Left renal pelvis (tissue), 4 donors: ENCODE measurements around the gene QRFP. TPM values are rescaled to one million over a fixed set of nuclear protein-coding genes. Genes with fewer than 3 reads are reported as not detected.

Experiments
- DNase-seq, 4 donors: peaks; one replicate each; pipeline ENCODE4 v3.0.0-alpha.2; 2013; ENCODE audit warnings: low read depth in 4 of 4, low spot score in 3 of 4
- polyA plus RNA-seq, 4 donors: library from polyadenylated mRNA; unstranded; fragments of 120-200 nt; gene quantifications; one replicate each; pipeline ENCODE4 v1.2.1, GENCODE V29; 2013; ENCODE audit not compliant: insufficient read length in 4 of 4

The QRFP gene
- polyA plus RNA-seq, 4 donors, result 0.37 to 0.61 (median 0.59) TPM

DNA sequence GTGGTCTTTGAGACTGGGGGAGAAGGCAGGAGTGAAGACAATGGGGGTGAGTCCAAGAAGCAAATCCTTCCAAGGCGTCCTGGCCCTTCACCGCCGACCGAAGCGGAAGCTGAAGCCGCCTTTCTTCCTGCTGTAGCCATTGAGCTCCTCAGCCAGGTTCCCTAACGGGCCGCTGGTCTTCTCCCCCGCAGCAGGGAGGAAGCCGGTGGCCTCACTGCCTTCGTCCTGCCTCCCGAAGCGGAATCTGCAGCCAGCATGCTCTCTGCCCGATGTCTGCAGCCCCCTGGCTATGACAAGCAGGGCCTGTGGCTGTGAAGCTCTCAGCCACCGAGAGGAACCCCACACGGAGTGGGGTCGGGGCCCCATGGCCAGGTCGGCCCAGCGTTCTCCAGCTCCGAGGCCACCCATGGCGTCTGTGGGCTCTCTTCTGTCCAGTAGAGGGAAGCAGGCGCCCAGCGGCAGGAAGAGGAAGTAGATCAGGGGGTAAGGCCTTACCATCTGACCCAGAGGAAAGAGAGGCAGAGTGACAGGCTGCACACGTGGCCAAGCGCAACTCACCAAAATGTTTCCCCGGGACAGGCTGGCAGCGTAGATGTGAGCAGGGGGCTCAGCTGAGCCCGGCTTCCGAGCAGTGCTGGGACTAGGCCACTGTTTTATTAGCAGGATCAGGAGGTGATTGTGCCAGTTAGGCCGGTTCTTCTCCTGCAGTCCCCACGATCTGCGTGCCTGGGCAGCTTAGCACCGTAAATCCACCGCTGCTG lies 3.1 kb downstream of the QRFP start:
- peak in 2 of 4 donors; percentile 12 to 24 for DNase-seq

DNA sequence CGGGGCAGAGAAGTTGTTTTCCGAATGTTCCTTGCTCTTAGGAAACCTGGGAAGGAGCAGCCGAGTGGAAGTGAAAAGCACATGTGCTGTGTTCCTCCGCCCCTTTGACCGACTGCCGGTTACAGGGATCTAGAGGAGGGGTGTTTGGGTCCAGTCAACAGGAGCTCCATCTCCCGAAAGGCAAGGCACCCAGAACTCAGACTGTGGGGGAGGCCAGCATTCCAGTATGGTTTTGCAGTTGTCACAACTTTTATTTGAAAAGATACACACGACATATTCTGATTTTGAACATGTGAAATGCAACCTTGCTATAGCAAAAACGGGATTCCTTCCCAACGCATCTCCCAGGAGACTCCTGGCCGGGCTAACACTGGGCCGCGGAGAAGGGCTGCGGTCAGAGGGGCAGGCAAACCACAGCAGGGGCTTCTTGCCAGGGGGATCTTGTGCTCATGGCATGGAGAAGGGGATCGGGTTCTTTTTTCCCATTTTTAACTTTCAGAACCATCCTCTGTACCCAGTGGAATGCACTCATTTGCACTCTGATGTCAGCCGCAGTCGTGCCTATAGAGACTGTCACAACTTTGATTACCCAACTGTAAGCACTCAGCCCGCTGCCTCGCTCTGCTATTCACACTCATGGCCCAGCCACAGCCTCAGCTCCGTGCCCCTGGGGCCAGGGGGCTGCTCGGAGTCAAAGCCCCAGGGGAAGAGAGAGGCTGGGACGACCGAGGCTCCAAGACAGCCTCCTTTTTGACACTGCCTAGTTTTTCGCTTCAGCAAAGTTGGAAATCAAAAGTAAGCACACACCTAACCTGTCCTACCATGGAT lies 3.9 kb downstream of the QRFP start:
- no peak for DNase-seq

DNA sequence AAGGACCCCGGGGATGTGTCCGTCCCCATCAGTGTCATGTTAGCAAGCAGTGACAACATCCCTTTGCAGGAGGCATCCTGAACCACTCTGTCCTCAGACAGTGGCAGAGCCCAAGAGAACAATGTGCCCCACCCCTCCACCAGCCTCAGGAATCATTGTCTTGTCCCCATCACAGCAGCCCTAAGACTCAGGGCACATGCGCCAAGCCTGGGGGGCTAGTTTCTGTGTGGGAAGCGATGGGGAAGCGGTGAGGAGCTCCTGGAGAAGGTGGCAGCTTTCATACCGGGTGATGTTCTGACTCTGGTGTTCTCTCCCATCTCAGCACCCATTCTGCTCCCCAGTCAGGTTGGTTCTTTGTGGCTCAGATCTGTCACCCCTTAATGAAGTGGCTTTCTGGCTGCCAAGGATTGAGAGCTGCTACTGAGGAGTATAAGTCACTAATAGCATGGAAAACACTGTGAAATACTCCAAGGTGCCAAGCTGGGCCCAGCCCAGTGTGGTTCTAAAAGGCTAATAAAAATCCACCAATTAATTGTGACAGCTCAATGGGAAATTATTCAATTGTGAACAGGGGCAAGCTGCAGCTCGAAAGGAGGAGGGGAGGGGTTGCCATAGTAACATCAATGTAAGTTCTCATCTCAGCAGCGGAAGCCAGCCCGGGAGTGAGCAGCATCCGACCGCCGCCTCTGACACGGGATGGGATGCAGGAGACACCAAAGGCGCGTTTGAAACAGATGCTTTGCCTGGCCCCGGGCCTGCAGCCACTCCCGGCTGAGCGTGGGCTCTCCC lies 4.7 kb downstream of the QRFP start:
- DNase-seq, result no peak

DNA sequence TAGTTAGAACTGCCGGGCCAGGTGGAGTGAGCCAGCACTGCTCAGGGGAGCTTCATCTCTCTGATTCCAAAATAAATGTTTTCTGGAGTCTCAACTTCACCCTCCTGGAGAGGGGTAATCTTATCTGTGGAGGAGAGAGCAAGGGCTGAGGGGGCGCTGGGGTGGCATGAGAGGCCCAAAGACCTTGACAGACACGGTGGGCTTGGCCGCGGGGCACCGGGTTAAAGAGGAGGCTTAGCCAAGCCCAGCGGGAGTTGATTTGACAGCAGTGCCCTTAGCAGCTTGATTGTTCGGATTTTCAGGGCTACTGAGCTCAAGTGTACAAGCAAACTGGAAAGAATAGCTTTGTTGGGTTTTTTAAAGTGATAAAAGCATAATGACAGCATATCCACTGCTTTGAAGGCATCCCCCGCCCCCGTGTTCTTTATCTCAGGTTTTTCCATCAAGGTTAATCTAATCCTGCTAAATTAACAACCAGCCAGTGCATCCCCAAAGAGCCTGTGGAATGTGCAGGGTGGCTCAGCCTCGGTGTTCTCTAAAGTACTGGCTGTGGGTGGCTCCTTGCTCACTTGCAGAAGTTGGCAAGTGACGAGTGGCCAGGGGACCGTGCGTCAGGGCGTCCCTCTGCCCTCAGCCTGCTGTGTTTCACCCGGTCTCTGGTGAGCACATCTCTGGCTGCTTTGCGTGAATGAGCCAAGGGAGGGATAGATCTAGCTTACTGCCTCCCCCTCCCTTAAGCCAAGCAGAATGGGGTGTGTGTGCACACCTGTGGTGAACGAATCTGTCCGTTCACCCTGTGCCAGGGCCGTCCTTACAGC lies 5.5 kb downstream of the QRFP start:
- no peak for DNase-seq

DNA sequence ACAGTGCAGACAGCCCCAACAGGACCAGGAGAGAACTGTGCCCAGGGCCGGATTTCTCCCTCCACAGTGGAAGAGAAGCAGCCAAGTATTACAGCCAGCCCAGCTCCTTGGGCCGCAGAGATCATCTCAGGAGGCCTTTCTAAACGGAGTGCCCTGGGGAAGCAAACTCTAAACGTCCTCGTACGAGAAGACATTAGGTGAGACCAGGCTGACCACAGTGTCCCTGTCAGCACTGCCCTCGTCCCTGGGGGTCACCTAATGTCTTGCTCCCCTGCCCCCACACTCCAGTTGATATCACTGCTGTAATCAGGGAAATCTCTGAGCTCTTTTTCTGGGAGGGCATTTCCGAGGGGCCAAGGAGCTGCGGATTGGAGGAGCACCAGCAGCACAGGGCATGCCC lies 6.5 kb downstream of the QRFP start:
- no peak for DNase-seq

DNA sequence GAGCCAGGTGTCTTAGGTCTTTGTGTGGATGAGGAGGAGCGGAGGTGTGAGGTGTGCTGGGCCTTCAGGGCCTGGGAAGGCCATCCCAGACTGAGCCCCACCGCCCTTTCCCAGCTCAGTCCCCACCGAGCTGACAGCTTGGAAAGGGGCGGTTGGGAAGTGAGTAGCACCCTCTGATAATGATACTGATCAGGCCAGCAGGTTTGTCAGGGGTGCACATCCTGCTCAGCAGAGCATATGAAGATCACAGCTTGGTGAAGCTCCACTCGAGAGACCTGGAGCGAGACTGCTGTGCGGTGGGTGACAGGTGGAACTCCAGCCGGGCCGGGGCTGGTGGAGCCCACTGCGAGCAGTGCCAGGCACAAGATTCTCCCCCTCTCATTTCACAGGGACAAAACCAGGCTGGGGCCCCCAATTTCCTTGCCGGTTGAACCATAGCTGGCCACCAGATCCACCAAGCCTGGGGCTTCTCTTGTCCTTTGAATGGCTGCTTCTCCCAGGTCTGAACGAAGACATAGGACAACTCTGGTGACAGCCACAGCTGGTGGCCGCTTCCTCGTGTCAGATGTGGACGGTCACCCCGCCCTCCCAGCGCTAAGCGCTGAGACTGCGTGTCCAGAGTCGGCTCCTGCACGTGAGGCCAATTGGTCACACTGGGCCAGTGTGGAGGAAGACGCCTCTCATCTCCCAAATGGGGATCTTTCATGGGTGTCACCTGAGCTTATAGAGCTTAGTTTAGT lies 8.3 kb downstream of the QRFP start:
- DNase-seq, result no peak

DNA sequence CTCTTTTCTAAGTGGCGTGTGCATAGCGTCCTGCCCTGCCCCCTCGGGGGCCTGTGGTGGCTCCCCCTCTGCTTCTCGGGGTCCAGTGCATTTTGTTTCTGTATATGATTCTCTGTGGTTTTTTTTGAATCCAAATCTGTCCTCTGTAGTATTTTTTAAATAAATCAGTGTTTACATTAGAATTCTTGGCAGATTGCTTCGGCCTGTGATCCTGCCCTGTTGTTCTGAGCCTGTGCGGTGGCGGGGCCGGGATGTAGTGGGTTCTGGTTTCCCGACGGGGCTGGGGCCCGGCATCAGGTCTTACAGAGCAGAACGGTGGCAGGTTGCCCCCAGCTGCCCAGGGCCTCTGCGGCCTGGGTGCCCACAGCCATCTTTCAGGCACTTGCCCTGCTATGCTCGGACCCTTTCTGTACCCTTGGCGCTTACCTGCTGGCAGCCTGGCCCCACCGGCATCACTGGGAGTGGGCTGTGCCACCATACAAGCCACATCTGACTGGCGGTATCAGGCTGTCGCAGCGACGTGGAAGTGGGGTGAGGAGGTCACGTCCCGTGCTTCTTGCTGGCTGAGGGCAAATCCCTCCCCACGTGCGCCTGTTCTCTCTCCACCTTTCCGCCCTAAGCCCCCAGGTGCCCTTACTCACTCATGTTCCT lies 9.0 kb downstream of the QRFP start:
- DNase-seq, result no peak

DNA sequence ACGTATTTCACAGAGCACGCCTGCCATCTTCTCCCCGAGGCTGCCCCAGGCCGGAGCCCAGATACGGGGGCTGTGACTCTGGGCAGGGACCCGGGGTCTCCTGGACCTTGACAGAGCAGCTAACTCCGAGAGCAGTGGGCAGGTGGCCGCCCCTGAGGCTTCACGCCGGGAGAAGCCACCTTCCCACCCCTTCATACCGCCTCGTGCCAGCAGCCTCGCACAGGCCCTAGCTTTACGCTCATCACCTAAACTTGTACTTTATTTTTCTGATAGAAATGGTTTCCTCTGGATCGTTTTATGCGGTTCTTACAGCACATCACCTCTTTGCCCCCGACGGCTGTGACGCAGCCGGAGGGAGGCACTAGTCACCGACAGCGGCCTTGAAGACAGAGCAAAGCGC lies 9.6 kb downstream of the QRFP start:
- DNase-seq, result no peak

DNA sequence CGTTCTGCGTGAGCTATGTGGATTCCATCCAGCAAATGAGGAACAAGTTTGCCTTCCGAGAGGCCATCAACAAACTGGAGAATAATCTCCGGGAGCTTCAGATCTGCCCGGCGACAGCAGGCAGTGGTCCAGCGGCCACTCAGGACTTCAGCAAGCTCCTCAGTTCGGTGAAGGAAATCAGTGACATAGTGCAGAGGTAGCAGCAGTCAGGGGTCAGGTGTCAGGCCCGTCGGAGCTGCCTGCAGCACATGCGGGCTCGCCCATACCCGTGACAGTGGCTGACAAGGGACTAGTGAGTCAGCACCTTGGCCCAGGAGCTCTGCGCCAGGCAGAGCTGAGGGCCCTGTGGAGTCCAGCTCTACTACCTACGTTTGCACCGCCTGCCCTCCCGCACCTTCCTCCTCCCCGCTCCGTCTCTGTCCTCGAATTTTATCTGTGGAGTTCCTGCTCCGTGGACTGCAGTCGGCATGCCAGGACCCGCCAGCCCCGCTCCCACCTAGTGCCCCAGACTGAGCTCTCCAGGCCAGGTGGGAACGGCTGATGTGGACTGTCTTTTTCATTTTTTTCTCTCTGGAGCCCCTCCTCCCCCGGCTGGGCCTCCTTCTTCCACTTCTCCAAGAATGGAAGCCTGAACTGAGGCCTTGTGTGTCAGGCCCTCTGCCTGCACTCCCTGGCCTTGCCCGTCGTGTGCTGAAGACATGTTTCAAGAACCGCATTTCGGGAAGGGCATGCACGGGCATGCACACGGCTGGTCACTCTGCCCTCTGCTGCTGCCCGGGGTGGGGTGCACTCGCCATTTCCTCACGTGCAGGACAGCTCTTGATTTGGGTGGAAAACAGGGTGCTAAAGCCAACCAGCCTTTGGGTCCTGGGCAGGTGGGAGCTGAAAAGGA lies 10.9 kb downstream of the QRFP start:
- DNase-seq, result no peak

DNA sequence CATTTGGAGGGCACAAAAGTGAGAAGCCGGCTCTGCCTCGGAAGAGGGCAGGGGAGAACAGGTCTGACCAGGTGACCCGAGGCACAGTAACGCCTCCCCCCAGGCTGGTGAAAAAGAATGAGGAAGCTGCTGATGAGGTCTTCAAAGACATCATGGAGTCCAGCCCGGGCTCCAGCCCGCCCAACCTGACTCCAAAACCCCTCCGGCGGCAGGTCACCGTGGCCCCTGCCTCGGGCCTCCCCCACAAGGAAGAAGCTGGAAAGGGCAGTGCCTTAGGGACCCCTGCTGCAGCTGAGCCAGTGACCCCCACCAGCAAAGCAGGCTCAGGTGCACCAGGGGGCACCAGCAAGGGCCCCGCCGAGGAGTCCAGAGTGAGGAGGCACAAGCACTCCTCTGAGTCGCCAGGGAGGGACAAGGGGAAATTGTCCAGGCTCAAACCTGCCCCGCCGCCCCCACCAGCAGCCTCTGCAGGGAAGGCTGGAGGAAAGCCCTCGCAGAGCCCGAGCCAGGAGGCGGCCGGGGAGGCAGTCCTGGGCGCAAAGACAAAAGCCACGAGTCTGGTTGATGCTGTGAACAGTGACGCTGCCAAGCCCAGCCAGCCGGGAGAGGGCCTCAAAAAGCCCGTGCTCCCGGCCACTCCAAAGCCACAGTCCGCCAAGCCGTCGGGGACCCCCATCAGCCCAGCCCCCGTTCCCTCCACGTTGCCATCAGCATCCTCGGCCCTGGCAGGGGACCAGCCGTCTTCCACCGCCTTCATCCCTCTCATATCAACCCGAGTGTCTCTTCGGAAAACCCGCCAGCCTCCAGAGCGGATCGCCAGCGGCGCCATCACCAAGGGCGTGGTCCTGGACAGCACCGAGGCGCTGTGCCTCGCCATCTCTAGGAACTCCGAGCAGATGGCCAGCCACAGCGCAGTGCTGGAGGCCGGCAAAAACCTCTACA lies 11.8 kb downstream of the QRFP start:
- DNase-seq, result no peak

DNA sequence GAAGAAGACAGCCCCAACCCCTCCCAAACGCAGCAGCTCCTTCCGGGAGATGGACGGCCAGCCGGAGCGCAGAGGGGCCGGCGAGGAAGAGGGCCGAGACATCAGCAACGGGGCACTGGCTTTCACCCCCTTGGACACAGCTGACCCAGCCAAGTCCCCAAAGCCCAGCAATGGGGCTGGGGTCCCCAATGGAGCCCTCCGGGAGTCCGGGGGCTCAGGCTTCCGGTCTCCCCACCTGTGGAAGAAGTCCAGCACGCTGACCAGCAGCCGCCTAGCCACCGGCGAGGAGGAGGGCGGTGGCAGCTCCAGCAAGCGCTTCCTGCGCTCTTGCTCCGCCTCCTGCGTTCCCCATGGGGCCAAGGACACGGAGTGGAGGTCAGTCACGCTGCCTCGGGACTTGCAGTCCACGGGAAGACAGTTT lies 12.5 kb downstream of the QRFP start:
- DNase-seq, result no peak

DNA sequence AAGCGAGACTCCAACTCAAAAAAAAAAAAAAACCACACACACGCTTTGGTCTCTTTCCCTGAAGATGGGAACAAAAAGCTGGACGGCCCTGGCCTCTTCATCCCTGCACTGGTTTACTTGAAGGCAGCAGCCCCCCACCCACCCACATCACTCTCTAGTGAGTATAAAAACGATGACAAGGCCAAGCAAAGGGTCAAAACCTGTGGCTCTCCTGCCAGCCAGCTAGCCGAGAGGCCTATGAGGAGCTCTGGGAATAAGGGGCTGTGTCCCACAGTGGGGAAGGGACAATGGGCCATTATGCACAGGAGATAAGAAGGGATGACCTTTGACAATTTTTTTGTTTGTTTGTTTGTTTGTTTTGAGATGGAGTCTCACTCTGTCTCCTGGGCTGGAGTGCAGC lies 13.1 kb downstream of the QRFP start:
- no peak for DNase-seq

DNA sequence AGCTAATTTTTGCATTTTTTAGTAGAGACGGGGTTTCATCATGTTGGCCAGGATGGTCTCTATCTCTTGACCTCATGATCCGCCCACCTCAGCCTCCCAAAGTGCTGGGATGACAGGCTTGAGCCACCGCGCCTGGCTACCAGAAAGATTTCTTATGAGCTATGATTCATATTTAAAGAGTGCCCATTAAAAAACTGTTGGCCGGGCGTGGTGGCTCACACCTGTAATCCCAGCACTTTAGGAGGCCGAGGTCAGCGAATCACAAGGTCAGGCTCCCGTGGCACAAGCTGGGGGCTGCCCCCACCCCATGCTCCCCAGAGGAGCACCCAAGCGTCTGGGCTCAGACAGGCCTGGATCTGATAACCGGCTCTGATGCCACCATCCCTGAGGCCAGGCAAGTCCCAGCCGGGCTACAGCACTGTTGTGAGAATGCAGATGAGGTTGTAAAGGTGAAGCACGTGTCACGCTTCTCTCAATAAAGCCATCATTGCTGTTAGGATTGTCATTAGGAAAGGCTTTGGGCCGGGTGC lies 13.9 kb downstream of the QRFP start:
- no peak for DNase-seq

DNA sequence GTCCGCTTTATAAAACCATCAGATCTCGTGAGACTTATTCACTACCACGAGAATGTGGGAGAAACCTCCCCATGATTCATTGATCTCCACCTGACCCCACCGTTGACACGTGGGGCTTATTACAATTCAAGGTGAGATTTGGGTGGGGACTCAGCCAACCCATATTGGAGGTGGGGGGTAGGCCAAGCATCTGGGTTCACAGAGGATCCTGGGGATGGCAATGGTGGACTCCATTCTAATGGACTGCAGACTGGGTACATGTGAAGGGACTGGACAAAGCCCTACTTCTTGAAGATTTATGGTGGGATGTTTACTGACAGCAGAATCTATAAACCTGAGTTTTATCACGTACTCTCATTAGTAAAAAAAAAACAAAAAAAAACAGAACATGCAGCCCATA lies 15.1 kb downstream of the QRFP start:
- DNase-seq, result no peak

DNA sequence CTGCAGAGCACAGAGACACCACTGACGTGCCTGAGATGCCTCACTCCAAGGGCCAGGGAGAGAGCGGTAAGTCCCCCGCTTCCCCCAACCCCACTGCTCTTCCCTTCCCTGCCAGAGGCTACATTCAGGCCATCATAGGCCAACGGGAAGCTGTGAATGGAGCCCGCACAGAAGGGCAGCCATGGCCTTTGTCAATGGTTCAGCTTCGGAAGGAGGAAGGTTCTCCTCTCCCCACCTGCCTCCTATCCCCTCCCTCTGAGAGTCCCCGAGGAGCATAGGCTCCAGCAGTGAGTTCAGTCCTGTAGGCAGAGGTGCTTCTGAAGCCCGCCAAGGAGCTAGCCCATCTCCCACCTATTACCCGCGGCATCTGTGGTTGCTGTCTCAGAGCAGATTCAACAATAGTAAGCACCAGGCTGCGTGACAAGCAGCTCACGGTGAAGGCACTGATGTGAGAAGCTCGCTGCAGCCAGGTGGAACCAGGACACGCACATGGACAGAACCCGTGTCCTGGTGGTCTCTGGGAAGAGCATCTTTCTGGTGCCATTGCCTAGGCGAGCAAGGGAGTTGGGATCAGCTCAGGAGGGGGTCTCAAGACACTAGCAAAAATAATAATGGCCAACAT lies 15.9 kb downstream of the QRFP start:
- DNase-seq, result no peak

DNA sequence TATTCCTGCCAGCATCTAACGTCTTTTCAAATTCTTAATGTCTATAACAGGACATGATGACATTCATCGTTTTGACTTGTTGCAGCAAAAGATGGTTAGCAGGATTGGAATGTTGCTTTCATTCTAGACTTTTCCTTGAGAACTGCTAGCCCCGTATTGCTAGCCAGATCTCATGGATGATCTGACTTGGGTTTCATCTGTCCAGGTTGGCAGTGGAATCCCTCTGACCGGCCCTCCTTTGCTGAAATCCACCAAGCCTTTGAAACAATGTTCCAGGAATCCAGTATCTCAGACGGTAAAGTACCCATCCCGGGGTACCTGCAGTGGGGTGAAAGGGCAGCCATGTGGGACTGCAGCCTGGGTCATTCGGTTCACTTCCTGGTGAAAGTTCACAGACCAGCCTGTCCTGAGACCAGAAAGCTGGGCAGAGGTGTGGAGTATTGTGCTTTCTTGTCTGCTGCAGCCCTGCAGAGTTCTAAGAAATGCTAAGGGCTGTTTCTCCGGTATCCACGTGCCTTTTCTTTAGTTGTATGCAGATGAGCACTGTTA lies 16.7 kb downstream of the QRFP start:
- DNase-seq, result no peak
